GM10266 (cell line): Measurements from ENCODE around the gene ANKRD16.

Experiments
- DNase-seq: peaks from one replicate; pipeline ENCODE4 v3.0.0; 2012; ENCODE audit errors: extremely low spot score
- CTCF ChIP-seq: IDR thresholded peaks from 2 replicates; pipeline ENCODE4 v1.5.1; 2012; ENCODE audit warnings: mild to moderate bottlenecking, low read depth; ENCODE audit not compliant: control insufficient read depth, insufficient read depth; ENCODE audit errors: missing control alignments

The ANKRD16 gene

GRCh38 chr10:5817322-5818047, 72.2 kb downstream of the ANKRD16 start:
- DNase-seq, result peak; percentile 45
- TF ChIP-seq CTCF, result no peak

GRCh38 chr10:5816170-5816569, 73.5 kb downstream of the ANKRD16 start:
- TF ChIP-seq CTCF, result no peak
- no peak for DNase-seq

GRCh38 chr10:5814110-5815107, 75.3 kb downstream of the ANKRD16 start:
- no peak for TF ChIP-seq CTCF
- DNase-seq, result no peak

- peak; percentile 99 for DNase-seq
- TF ChIP-seq CTCF, result no peak
Measured at GRCh38 chr10:5813341-5814109, 76.2 kb downstream of the ANKRD16 start, which contains the start of gene GDI2. Gene GDI2 (minus strand): TSS chr10:5813434. CDS start chr10:5813258, 176 bp downstream.

- no peak for DNase-seq
- TF ChIP-seq CTCF, result no peak
Measured at GRCh38 chr10:5813091-5813340, 76.7 kb downstream of the ANKRD16 start.

- no peak for TF ChIP-seq CTCF
- peak; percentile 50 for DNase-seq
Measured at GRCh38 chr10:5812283-5813090, 77.2 kb downstream of the ANKRD16 start.
